ENCODE data around the gene DIS3L2. TPM values are rescaled to one million over a fixed set of nuclear protein-coding genes. Genes with fewer than 3 reads are reported as not detected.

Gene DIS3L2
- total RNA-seq, 4 donors from 2014 or later = 52.8 to 74.9 (median 61.8) TPM

DNA sequence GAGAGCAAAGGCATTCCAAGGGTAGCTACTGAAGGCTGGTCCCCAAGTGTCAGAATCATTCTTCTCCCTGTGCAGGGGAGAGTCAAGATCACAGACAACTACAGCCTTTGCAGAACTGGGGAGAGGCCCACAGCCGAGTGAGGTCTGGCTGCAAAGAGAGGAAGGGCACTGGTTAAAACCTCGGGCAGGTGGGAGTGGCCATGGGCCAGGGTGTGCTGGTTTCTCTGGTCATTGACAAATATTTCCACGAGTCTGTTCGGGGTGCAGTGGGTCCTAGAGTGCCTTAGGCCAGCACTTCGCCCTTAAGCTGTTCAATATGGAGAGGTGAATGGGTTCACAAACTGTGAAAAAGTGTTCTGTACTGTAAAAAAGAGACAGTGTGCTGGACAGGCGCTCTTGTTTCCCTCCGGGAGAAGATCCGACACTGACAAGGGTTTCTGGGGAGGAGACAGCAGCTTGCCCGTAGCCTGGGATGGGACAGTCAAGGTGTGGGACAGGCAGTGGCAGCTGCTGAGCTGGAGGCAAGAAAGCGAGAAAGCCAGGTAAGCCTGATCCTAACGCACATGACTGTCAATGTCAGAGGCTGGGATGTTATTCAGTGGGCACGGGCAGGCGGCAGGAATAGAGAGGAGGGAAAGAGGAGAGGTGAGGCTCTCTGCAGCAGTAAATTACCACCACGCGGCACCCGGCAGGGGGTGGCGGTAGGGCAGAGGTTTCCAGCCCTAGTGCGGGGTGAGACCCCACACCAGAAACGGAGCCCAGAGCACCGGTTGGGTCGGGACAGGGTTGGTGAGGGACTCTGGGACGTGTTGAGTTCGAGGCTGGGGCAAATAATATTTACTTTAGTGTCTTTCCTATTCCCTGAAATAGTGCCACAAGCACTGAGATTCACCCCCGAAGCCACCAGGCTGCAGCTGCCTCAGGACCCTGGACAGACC is 37.3 kb upstream of the DIS3L2 start:
- DNase-seq (ENCODE audit: low spot score in 2 of 2) = no peak
- Histone ChIP-seq H3K27me3 (peaks cover 0 to 67% of the 10 kb centered on the region in 2 donors), H3K9me3 (no peaks in the 10 kb centered on the region), H3K4me1 (peaks cover 0 to 27% (median 17%) of the 10 kb centered on the region in 4 donors), H3K4me3 (no peak overlapping the region), H3K27ac (no peak overlapping the region), H3K36me3 (no peaks in the 10 kb centered on the region)
- WGBS, 2 donors = 67 to 77% methylated on average over 23 to 24 of the region's 24 CpGs
- TF ChIP-seq, protein P1, sequence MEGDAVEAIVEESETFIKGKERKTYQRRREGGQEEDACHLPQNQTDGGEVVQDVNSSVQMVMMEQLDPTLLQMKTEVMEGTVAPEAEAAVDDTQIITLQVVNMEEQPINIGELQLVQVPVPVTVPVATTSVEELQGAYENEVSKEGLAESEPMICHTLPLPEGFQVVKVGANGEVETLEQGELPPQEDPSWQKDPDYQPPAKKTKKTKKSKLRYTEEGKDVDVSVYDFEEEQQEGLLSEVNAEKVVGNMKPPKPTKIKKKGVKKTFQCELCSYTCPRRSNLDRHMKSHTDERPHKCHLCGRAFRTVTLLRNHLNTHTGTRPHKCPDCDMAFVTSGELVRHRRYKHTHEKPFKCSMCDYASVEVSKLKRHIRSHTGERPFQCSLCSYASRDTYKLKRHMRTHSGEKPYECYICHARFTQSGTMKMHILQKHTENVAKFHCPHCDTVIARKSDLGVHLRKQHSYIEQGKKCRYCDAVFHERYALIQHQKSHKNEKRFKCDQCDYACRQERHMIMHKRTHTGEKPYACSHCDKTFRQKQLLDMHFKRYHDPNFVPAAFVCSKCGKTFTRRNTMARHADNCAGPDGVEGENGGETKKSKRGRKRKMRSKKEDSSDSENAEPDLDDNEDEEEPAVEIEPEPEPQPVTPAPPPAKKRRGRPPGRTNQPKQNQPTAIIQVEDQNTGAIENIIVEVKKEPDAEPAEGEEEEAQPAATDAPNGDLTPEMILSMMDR (IDR thresholded peaks at IDR 0.05) = no peak
- TF ChIP-seq POLR2A (IDR thresholded peaks at IDR 0.05) (no peak), EP300 (IDR thresholded peaks at IDR 0.05) (no peak)

DNA sequence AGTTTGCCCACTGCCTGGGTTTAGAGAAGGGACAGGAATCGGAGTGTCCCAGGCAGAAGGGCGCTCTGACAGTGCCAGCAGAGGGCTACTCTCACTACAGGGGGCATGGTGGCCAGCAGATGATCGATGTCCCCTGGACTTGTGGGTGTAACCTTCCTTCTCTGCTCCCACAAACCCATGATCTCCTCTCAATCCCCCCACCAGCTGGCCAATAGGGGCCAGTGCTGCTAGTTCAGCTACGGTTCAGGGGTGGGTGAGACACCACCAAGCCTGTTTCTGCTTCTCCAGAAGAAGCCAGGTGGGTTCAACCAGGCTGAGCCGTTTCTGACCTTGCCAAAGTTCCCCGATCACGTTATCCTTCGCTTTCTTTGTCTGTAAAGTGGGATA is 36.6 kb upstream of the DIS3L2 start:
- peak overlapping the region in 3 of 4 donors; percentile 13 to 45 (median 39) for H3K4me3 ChIP-seq
- WGBS, 2 donors = 28 to 43% methylated on average over 8 of the region's 8 CpGs
- TF ChIP-seq, protein P1 (IDR thresholded peaks at IDR 0.05) = no peak
- TF ChIP-seq POLR2A (IDR thresholded peaks at IDR 0.05) (no peak), EP300 (IDR thresholded peaks at IDR 0.05) (no peak)
- H3K27ac ChIP-seq = no peak overlapping the region
- no peak for DNase-seq (ENCODE audit: low spot score in 2 of 2)
- H3K27me3 ChIP-seq = peaks cover 0 to 73% of the 10 kb centered on the region in 2 donors
- peaks cover 0 to 27% (median 17%) of the 10 kb centered on the region in 4 donors for H3K4me1 ChIP-seq
- no peaks in the 10 kb centered on the region for H3K9me3 ChIP-seq
- H3K36me3 ChIP-seq = no peaks in the 10 kb centered on the region

DNA sequence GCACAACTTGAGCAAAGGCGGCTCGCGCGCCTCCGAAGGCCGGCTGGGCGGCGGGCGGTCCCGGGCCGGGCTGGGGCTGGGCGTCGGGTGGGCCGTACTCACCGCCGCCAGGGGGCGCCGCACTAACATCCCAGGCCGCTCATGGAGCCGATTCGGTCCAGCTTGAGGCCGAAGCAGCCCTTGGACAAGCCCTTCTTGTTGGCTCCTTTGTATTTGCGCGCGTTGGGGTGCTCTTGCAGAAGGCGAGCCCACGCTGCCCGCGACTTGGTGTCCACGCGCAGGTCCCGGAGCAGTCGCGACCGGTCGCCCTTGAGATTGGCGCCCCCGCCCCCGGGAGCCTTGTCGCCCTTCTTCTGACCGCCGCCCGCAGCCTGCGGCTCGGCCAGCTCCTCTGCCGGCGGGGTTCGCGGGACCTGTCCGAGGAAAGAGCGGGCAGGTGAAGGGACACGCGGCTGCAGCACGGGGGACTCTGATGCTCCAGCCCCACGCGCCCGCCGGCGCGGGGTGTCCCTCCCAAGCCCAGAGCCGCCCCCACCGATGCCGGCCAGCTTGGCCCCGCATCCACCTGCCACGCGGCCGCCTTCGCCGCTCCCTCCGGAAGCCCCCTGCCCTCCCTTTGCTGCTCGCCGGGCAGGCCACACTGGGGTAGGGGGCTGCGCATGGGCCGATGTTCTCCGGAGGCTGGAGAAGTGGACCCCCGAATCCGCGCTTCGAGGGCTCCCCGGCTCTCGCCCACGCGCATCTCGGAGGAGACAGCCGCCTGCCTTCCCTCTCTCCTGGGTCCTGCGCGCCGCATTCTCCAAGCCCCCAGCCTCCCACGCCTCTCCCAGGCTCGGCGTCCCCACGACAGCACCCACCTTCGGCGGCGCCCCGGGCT is 36.0 kb upstream of the DIS3L2 start:
- Histone ChIP-seq H3K27me3 (peaks cover 0 to 74% of the 10 kb centered on the region in 2 donors), H3K27ac (no peak overlapping the region), H3K4me1 (peaks cover 0 to 27% (median 17%) of the 10 kb centered on the region in 4 donors), H3K4me3 (peak overlapping the region; percentile 13 to 45 (median 26)), H3K36me3 (no peaks in the 10 kb centered on the region), H3K9me3 (no peaks in the 10 kb centered on the region)
- DNase-seq (ENCODE audit: low spot score in 2 of 2) = peak; percentile 64 to 81
- TF ChIP-seq, protein P1 (IDR thresholded peaks at IDR 0.05) = peak; percentile 85 to 97 (median 91)
- TF ChIP-seq POLR2A (IDR thresholded peaks at IDR 0.05) (no peak), EP300 (IDR thresholded peaks at IDR 0.05) (no peak)
- WGBS, 2 donors = 1% methylated on average over 17 to 53 of the region's 96 CpGs

DNA sequence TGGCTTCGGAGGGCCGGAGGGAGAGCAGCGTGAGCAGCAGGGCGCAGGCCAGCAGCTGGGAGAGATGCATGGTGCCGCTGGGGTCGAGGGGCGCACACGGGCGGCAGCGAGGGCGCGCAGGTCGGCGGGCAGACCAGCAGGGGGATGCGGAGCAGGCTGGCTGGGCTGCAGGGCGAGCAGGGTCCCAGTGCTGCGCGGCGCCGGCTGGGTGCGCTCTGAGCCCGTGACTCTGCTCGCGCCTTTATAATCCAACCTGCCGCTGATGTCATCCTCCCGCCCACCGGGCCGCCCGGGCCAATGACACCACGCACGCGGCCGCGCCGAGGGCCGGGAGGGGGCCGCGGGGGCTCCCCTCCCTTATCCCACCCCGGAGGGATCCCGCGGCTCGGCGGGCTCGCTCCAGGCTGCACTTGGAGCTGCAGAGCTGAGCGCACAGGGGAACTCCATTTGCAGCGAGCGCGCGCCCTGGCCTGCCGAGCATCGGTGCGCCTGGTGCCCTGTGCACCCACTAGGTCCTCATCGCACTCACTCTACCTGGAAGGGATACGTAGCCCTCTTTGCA is 35.3 kb upstream of the DIS3L2 start, which contains the start of gene NPPC:
NPPC (minus strand) TSS at position 217 of the 562 bp plus-strand sequence; CDS start at position 70, 147 bp downstream.
- Histone ChIP-seq H3K27ac (no peak within 1 kb of the TSS), H3K4me1 (peaks cover 0 to 33% (median 17%) of the 10 kb centered on the region in 4 donors), H3K4me3 (peak within 1 kb of the TSS; percentile 13 to 45 (median 26)), H3K36me3 (no peaks in the 10 kb centered on the region), H3K27me3 (peaks cover 0 to 74% of the 10 kb centered on the region in 2 donors), H3K9me3 (no peaks in the 10 kb centered on the region)
- no peak for DNase-seq (ENCODE audit: low spot score in 2 of 2)
- 0 to 1% methylated on average over 16 to 24 of the region's 54 CpGs for WGBS, 2 donors
- TF ChIP-seq, protein P1 (IDR thresholded peaks at IDR 0.05) = peak in 1 of 5 experiments; percentile 22
- TF ChIP-seq EP300 (IDR thresholded peaks at IDR 0.05) = no peak
